ENCODE data around the gene FGR. TPM values are rescaled to one million over a fixed set of nuclear protein-coding genes. Genes with fewer than 3 reads are reported as not detected.

FGR gene
- total and polyA plus RNA-seq, 2 experiments from 2014 or later = 0.18 TPM; not detected in 1

DNA sequence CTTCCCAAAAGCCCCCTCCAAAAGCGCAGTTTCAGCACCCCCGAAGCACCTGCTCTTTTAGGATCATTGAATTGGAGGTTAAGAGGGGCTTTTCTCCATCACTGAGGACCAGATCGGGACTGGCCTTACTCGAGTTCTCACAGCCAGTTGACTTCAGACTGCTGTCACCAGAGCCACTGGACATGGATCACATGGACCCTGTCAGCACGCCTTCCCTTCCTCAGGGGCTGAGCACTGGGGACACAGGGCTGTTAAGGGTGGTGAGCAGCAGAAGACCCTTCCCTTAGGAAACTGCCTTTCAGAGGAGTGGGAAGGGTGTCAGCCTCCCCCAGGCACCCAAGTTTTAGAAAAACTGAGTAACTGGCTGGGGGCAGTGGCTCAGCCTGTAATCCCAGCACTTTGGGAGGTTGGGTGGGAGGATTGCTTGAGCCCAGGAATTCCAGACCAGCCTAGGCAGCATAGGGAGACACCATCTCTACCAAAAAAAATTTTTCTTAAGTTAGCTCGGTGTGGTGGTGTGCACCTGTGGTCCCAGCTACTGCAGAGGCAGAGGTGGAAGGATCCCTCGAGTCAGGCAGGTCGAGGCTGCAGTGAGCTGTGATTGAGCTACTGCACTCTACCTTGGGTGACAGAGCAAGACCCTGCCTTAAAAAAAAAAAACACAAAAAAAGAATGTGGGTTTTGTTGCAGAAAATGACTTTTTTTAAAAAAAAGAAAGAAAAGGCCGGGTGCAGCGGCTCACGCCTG is 584 bp upstream of the FGR start:
- H3K4me3 ChIP-seq = no peak overlapping the region
- no peaks in the 10 kb centered on the region for H3K4me1 ChIP-seq (ENCODE audit: low read depth)
- no peaks in the 10 kb centered on the region for H3K36me3 ChIP-seq
- peaks cover 45% of the 10 kb centered on the region for H3K27me3 ChIP-seq
- H3K27ac ChIP-seq = no peak overlapping the region
- no peak for DNase-seq (ENCODE audit: low read depth in 1 of 2, low spot score in 1 of 2)
- H3K9me3 ChIP-seq (ENCODE audit: low read depth) = no peaks in the 10 kb centered on the region
- TF ChIP-seq CTCF (IDR thresholded peaks at IDR 0.05; ENCODE audit: low read depth, low read length) = no peak

DNA sequence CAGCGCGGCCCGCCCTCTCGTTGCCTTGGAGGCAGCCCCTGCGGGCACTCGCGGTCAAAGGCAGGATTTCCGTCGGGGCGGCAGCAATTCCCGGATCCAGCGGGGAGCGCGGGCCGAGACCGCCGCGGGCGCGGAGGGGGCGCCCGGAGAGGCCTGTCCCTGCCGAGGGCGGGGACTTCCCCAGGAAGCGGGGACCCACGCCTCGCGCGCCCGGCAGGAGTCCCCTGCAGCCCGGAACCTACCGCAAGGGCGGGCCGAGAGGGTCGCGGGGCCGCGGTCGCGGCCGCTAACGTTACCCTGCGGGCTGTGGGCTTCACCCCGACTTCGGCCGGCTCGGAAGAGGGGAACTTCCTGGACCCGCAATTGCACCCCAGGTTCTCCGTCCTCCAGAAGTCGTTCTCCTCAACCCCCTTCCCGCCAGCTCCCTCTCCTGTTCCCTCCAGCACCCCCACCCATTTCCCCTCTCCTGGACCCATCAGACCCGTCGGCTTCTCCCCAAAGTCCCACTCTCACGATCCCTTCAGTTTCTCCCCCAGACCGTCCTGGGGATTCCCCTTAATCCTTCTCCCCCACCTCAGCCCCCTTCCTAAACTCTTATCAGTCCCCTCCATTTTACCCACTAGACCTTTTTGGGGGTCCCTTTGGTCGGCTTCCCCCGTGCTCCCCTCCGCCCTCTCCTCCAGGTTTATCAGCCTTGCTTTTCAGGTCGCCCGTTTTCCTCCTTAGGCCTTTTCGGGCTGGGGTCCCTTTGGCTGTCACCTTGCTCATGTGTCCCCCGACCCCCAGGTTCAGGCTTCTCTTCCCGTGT is 604 bp downstream of the FGR start:
- peaks cover 45% of the 10 kb centered on the region for H3K27me3 ChIP-seq
- peak overlapping the region; percentile 27 for H3K4me3 ChIP-seq
- no peak for TF ChIP-seq CTCF (IDR thresholded peaks at IDR 0.05; ENCODE audit: low read depth, low read length)
- H3K36me3 ChIP-seq = no peaks in the 10 kb centered on the region
- no peak overlapping the region for H3K27ac ChIP-seq
- peak; percentile 26 to 32 for DNase-seq (ENCODE audit: low read depth in 1 of 2, low spot score in 1 of 2)
- no peaks in the 10 kb centered on the region for H3K9me3 ChIP-seq (ENCODE audit: low read depth)
- H3K4me1 ChIP-seq (ENCODE audit: low read depth) = no peaks in the 10 kb centered on the region

DNA sequence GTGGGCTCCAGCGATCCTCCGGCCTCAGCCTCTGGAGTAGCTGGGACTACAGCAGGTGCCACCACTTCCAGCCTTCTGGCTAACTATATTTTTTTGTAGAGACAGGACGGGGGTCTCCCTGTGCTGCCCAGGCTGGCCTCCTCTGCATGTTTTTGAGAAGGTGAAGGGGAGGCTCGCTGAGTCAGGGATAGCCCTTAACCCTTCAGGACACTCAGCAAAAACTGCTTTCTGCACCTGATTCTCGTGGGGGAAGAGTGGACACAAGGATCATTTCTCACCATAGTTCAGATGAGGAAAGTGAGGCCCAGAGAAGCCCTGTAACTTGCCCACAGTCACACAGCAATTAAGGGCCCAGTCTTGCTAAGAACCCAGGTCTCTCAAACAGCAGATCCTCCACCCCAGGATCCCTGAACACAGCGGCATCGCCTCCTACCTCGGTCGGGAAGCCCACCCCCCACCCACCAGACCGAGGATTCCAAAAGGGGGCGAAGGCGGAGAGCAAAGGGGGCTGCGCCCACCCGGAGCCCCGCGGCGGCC is 1.3 kb downstream of the FGR start:
- H3K4me1 ChIP-seq (ENCODE audit: low read depth) = no peaks in the 10 kb centered on the region
- H3K27ac ChIP-seq = no peak overlapping the region
- DNase-seq (ENCODE audit: low read depth in 1 of 2, low spot score in 1 of 2) = no peak
- TF ChIP-seq CTCF (IDR thresholded peaks at IDR 0.05; ENCODE audit: low read depth, low read length) = no peak
- H3K27me3 ChIP-seq = peaks cover 45% of the 10 kb centered on the region
- H3K36me3 ChIP-seq = no peaks in the 10 kb centered on the region
- H3K9me3 ChIP-seq (ENCODE audit: low read depth) = no peaks in the 10 kb centered on the region
- peak overlapping the region; percentile 27 for H3K4me3 ChIP-seq

GRCh38 chr1:27633298-27633610 is 1.7 kb downstream of the FGR start:
- no peak for TF ChIP-seq CTCF (IDR thresholded peaks at IDR 0.05; ENCODE audit: low read depth, low read length)

DNA sequence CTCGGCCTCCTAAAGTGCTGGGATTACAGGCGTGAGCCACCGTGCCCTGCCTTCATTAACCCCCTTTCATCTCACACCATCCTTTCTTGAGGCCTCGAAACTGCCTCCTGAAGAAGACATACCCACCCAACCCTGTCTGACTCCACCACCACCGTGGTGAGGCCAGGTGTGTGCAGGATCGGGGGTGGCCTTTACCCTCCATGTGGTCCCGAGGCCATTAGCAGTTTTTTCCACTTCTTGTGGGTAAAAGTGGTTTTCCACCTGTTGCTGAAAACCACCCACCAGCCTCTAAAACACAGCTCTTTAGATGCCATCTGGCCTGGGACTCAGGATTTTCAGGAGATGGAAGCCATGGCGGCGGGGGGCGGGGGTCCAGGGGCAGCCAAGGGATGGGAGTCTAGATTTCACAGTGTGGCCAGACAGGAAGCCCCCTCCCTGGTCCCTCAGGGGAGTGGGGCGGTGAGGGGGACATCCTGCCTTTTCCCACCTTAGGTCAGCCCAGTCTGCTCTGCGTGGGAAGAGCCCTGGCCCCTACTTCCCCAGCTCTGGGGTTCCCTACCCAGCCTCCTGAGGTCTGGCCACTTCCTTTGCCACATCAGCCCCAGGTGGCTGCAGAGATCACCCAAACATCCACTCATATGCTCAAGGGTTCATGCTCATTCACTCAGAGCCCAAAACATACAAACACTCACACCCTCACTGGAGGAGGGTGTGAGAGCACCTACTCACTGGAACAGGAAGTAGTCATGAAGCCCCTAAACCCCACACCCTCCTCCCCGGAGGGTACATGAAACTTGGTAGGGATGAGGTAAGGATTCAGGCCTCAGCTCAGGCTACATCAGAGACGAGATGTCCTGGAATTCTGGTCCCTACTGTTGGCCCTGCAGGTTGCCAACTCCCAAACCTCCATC is 2.3 kb downstream of the FGR start:
- TF ChIP-seq CTCF (IDR thresholded peaks at IDR 0.05; ENCODE audit: low read depth, low read length) = no peak
- H3K4me1 ChIP-seq (ENCODE audit: low read depth) = no peaks in the 10 kb centered on the region
- H3K4me3 ChIP-seq = no peak overlapping the region
- no peaks in the 10 kb centered on the region for H3K36me3 ChIP-seq
- no peak overlapping the region for H3K27ac ChIP-seq
- H3K9me3 ChIP-seq (ENCODE audit: low read depth) = no peaks in the 10 kb centered on the region
- peaks cover 45% of the 10 kb centered on the region for H3K27me3 ChIP-seq
- no peak for DNase-seq (ENCODE audit: low read depth in 1 of 2, low spot score in 1 of 2)

More at GRCh38 chr1:27633298-27633610, 1.7 kb downstream of the FGR start:
- no peak overlapping the region for H3K27ac ChIP-seq
- H3K9me3 ChIP-seq (ENCODE audit: low read depth) = no peaks in the 10 kb centered on the region
- H3K27me3 ChIP-seq = peaks cover 45% of the 10 kb centered on the region
- no peak overlapping the region for H3K4me3 ChIP-seq
- no peaks in the 10 kb centered on the region for H3K36me3 ChIP-seq
- DNase-seq (ENCODE audit: low read depth in 1 of 2, low spot score in 1 of 2) = no peak
- H3K4me1 ChIP-seq (ENCODE audit: low read depth) = no peaks in the 10 kb centered on the region

Measured in cardiac muscle cell (in vitro differentiated cells and primary cell).